ENCODE measurements around the gene ANKMY1. TPM values are rescaled to one million over a fixed set of nuclear protein-coding genes. Genes with fewer than 3 reads are reported as not detected.

Gene ANKMY1
- polyA plus RNA-seq, 3 donors, result 4.6 to 6.7 (median 6.5) TPM

DNA sequence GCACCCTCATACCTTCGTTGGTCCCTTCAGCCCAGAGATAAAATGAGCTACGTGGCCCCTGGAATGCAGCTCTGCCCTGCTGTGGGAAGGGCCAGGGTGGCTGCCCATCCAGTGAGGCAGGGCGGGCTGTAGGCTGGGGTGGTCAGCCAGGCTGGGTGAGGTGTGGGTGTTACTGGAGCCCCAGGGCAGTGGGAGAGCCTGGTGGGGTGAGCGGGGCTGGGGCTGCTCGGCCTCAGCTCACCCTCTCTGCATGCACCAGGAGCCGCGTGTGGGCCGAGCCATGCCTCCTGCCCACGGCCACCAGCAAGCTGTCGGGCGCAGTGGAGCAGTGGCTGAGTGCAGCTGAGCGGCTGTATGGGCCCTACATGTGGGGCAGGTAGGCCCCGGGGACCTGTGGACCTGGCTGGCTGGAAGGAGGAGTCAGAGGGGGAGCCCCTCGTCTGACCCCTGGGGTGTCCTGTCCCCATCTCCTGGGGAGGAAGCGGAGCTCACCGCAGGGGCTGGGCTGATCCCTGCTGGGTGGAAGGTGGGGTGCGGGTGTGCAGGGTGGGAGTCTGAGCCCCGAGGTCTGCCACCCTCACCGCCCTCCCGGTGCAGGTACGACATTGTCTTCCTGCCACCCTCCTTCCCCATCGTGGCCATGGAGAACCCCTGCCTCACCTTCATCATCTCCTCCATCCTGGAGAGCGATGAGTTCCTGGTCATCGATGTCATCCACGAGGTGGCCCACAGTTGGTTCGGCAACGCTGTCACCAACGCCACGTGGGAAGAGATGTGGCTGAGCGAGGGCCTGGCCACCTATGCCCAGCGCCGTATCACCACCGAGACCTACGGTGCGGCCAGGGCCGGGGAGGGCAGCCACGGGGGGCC lies 16.0 kb upstream of the ANKMY1 start:
- no peak overlapping the region for H3K27ac ChIP-seq (ENCODE audit: low read depth, low read length)
- WGBS, 3 donors, result 91 to 92% (median 92%) methylated on average over 34 to 37 of the region's 37 CpGs

GRCh38 chr2:240573071-240573515 lies 15.3 kb upstream of the ANKMY1 start:
- 90 to 93% (median 90%) methylated on average over 17 to 20 of the region's 20 CpGs for WGBS, 3 donors
- H3K27ac ChIP-seq (ENCODE audit: low read depth, low read length), result no peak overlapping the region

GRCh38 chr2:240572141-240573031 lies 14.6 kb upstream of the ANKMY1 start:
- WGBS, 3 donors, result 75 to 91% (median 89%) methylated on average over 30 of the region's 30 CpGs
- no peak overlapping the region for H3K27ac ChIP-seq (ENCODE audit: low read depth, low read length)

GRCh38 chr2:240571314-240571973 lies 13.7 kb upstream of the ANKMY1 start:
- H3K27ac ChIP-seq (ENCODE audit: low read depth, low read length), result no peak overlapping the region
- 88 to 90% (median 90%) methylated on average over 15 to 18 of the region's 18 CpGs for WGBS, 3 donors

DNA sequence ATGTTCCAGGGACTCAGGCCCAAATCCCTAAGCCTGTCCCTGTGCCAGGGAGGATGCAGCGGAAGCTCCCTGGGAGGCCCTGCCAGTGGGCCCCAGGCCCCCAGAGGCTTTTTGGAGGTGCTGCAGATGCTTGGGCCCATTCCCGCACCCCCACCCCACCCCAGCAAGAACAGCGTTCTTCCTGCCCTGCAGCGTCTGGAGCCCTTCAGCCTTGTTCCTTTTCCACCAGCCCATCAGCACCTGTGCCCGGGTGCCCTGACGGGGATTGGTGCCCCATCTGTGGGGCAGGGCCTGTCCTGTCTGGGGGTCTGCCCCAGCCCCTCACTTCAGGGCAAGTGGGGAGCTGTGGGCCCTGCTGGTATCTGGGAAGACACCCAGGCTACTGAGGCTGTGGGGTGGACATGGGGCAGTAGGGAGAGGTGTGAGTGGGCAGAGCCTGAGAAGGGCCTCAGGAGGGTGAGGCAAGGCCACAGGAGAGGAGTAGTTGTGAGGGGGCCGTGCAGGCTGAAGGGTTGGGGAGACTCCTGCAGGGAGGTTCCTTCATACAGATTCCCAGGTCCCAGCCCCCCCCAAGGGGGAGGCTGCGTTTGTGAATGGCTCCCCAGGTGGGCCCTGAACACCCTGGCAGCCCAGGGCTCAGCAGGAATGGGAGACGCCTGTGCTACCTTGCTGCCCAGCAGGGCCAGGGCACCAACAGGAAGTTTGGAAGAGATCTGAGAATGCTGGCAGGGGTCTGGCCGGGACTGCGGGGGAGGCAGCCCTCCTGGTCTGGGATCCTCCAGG lies 12.9 kb upstream of the ANKMY1 start:
- H3K27ac ChIP-seq (ENCODE audit: low read depth, low read length), result no peak overlapping the region
- WGBS, 3 donors, result 81 to 86% (median 85%) methylated on average over 10 to 11 of the region's 11 CpGs

DNA sequence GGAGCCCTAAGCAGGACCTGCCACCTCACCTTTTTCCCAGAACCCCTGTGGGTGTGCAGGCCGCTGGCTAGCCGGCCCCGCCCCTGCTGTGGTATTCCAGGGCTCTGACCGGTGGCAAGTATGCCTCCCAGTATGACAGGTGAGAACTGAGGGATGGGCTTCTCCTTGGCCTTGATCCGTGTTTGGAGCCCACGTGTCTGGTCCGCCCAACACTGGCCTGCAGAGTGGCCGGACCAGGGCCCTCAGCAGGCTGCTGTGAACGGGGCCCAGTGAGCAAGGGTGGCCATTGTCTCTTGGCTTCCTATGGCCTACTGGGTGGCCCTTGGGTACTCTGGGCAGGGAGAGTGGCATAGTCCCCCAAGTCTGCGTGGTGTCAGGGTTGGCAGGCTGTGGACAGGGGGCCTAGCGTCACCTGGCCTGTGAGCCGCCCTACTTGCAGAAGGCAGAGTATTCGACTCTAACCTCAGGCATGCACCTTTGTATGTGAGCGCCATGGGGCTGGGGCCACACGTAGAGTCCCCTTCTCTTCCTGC lies 12.3 kb upstream of the ANKMY1 start:
- H3K27ac ChIP-seq (ENCODE audit: low read depth, low read length), result no peak overlapping the region
- WGBS, 3 donors, result 80 to 92% (median 87%) methylated on average over 15 of the region's 15 CpGs

DNA sequence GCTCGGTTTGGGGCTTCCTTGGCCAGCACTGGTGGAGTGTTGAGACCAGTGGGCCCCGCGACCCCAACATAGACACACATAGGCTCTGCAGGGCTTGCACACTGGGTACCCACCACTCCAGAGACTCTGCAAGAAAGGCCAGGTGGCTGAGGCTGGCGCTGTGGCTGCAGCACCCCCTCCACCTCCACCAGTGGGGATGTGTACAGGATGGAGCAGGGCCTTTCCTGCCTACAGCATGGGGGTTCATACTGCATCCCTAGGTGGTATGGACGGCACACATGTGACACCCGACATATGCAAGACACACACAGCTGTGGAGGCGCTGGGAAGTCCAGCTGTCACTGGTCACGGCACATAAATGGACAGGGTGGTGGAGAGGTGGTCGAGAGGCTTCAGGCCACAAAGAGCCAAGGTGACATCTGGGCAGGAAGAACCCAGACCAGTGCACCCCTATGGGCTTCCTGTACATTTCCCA lies 11.8 kb upstream of the ANKMY1 start:
- WGBS, 3 donors, result 65 to 80% (median 72%) methylated on average over 9 of the region's 9 CpGs
- H3K27ac ChIP-seq (ENCODE audit: low read depth, low read length), result no peak overlapping the region

DNA sequence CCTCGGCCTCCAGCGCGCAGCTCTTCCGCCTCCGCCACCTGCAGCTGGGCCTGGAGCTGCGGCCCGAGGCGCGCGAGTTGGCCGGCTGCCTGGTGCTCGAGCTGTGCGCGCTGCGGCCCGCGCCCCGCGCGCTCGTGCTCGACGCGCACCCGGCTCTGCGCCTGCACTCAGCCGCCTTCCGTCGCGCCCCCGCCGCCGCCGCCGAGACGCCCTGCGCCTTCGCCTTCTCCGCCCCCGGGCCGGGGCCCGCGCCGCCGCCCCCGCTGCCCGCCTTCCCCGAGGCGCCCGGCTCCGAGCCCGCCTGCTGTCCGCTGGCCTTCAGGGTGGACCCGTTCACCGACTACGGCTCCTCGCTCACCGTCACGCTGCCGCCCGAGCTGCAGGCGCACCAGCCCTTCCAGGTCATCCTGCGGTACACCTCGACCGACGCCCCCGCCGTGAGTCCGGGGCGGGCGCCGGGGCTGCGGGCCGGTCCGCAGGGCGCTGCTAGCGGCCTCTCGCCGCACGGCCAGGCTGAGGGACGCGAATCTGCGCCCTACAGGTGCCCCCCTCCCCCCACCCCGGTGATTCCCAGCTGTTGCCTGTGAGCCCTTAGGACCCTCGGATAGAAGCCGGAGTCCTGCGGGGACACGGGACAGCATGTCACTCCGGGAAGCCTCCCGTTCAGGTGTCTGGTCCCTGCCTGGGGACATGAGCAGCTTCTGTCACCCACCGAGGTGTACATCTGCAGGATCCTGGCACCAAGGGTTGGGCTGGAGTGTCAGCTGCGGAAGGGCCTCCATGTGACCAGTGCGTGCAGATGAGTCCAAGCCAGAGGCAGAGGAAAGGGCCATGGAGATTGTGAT lies 11.1 kb upstream of the ANKMY1 start:
- H3K27ac ChIP-seq (ENCODE audit: low read depth, low read length), result peak overlapping the region; percentile 33
- 1 to 2% (median 1%) methylated on average over 60 to 93 of the region's 93 CpGs for WGBS, 3 donors

DNA sequence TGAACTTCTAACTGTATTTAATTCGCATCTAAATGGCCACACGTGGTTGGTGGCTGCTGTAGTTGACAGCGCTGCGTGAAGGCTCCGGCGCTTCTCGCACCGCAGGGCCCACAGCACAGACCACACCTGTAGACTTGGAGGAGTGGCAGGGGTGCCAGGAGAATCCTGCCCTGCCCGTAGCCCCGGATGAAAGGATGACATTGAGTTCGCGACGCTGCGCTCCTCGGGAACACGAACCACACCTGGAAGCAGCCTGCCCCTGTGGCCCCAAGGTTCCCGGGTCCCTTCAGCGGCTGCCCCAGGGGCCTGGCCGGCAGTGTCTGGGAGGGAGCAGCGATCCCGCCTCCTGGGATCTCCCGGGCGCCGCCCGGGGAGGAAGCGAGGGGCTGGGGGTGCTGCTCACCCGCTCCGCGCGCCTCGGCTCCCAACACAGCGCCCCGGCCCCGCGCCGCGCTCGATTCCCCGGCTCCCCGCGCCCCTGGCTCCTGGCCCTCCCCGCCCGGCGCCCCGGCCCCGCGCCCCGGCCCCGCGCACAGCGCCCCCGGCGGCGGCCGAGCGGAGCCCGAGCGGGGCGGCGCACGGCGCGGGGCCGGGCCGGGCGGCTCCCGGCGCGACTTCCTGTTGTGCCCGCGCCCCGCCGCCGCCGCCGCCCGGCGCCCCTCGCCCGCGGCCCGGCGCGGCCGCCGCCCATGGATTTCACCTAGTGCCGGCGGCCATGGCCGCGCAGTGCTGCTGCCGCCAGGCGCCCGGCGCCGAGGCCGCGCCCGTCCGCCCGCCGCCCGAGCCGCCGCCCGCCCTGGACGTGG lies 10.3 kb upstream of the ANKMY1 start, which contains the start of gene RNPEPL1:
RNPEPL1 (plus strand) TSS at position 613 of the 806 bp plus-strand sequence; CDS start at position 716, 103 bp downstream.
- WGBS, 3 donors, result 0 to 1% (median 1%) methylated on average over 47 to 98 of the region's 106 CpGs
- peak within 1 kb of the TSS; percentile 74 for H3K27ac ChIP-seq (ENCODE audit: low read depth, low read length)

DNA sequence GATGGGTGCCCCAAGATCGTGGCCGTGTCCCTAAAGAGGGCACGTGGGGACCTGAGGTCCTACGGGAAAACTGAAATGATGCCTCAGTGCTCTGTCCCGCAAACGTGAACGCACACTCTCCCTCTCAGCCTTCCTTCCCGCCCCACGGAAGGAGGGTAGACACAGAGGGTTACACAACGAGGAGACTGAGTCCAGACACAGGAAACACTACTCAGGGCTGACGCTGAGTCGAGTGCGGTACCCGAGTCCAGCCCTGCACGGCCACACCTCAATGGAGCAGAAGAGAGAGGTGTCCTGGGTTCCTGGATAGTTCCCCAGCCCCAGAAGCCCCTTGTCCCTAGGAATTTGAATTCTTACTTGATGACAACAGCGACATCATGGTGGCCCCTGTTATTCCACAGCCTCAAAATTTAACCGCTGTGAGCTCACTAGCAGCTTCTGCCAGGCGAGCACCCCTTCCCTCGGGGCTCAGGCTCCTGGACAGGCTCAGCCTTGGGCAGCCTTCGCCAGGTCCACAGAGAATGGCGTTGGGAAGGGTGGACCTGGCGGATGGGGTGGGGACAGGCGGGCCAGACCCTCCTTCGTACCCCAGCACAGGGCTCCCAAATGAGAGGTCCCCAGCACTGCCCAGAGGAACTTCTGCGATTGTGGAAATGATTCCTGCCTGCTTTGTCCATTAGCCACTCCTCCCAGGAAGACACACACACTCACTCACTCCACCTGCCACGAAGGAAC lies 9.5 kb upstream of the ANKMY1 start:
- WGBS, 3 donors, result 22 to 28% (median 28%) methylated on average over 26 of the region's 26 CpGs
- no peak overlapping the region for H3K27ac ChIP-seq (ENCODE audit: low read depth, low read length)

- 7 to 9% (median 8%) methylated on average over 44 to 53 of the region's 53 CpGs for WGBS, 3 donors
- H3K27ac ChIP-seq (ENCODE audit: low read depth, low read length), result peak overlapping the region; percentile 74
These were observed 8.7 kb upstream of the ANKMY1 start for GRCh38 chr2:240566203-240567136.

- 32 to 54% (median 40%) methylated on average over 26 of the region's 26 CpGs for WGBS, 3 donors
These were observed 7.8 kb upstream of the ANKMY1 start for GRCh38 chr2:240565333-240566202.

DNA sequence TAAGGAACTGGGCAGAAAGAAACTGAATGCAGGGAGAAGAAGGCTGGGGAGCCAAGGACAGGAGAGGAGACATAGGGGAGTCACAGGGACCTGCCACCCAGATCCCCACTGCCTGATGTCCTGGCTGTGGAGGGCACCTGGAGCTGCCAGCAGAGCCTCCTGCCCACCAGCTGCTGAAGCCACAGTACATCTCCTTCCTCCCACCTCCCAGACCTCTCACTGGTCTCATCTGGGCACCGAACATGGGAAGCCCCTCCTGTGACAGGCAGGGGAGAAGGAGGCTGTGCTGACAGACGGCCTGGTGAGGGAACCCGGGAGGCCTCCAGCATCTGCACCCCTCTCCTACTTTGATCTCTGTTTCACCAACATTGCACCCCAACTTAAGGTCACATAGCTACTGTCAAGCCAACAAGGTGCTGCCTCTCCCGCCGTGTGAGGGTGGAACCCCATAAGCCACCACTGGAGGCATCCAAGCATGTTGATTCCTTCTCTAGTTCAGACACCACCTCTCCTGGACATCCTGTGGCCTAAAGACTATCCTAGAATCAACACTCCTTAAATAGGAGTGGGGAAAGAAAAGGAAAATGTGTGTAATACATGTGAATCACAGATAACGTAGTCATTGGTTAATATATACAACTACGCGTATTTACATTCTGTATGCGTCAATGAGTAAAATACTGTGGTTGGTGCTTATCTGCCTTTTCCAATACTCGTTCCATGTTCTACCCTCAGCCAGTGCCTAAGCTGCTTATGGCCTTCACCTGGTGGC lies 7.0 kb upstream of the ANKMY1 start:
- no peak overlapping the region for H3K27ac ChIP-seq (ENCODE audit: low read depth, low read length)
- WGBS, 3 donors, result 71 to 80% (median 79%) methylated on average over 10 of the region's 10 CpGs

More at GRCh38 chr2:240565333-240566202, 7.8 kb upstream of the ANKMY1 start:
- peak overlapping the region; percentile 74 for H3K27ac ChIP-seq (ENCODE audit: low read depth, low read length)

Measured in adipose tissue (tissue), 3 donors.